Liver (tissue), 9 donors: ENCODE data around the gene LILRB5. TPM values are rescaled to one million over a fixed set of nuclear protein-coding genes. Genes with fewer than 3 reads are reported as not detected.

ENCODE experiments used
- DNase-seq: peaks from one replicate; pipeline ENCODE4 v3.0.0-alpha.2; 2017; ENCODE audit warnings: low spot score
- H3K27ac ChIP-seq, 2 donors: one replicate each; pipeline ENCODE4 v1.7.0; 2013; ENCODE audit warnings: inconsistent platforms in 2 of 2, low read length in 2 of 2, control low read depth in 1 of 2, low read depth in 1 of 2, mild to moderate bottlenecking in 1 of 2
- H3K27me3 ChIP-seq, 4 donors: one replicate each; pipeline versions ENCODE4 v1.6.1 to v1.7.0; 2013; ENCODE audit warnings: low read length in 3 of 4, inconsistent platforms in 1 of 4, mild to moderate bottlenecking in 1 of 4, moderate library complexity in 1 of 4; ENCODE audit not compliant: control insufficient read depth in 4 of 4, insufficient read depth in 4 of 4
- H3K36me3 ChIP-seq, 4 donors: one replicate each; pipeline versions ENCODE4 v1.6.1 to v1.7.0; 2013; ENCODE audit warnings: low read length in 3 of 4, mild to moderate bottlenecking in 3 of 4, low read depth in 1 of 4, moderate library complexity in 1 of 4; ENCODE audit not compliant: control insufficient read depth in 4 of 4, insufficient read depth in 3 of 4
- H3K4me1 ChIP-seq, 4 donors: one replicate each; pipeline versions ENCODE4 v1.6.1 to v1.7.0; 2013; ENCODE audit warnings: low read length in 3 of 4, mild to moderate bottlenecking in 3 of 4, moderate library complexity in 1 of 4; ENCODE audit not compliant: control insufficient read depth in 4 of 4, insufficient read depth in 4 of 4
- H3K4me3 ChIP-seq, 3 donors: one replicate each; pipeline versions ENCODE4 v1.6.1 to v1.7.0; 2013; ENCODE audit warnings: low read length in 3 of 3, control low read depth in 1 of 3, low read depth in 1 of 3, mild to moderate bottlenecking in 1 of 3
- H3K9ac ChIP-seq, 2 donors: one replicate each; pipeline ENCODE4 v1.7.0; 2013; ENCODE audit warnings: low read length in 2 of 2, mild to moderate bottlenecking in 2 of 2, moderate library complexity in 2 of 2, control low read depth in 1 of 2, low read depth in 1 of 2
- H3K9me3 ChIP-seq, 4 donors: one replicate each; pipeline versions ENCODE4 v1.6.1 to v1.7.0; 2013; ENCODE audit warnings: low read length in 3 of 4; ENCODE audit not compliant: control insufficient read depth in 4 of 4
- EGR1 ChIP-seq, 2 donors: IDR thresholded peaks; 2 replicates each; pipeline ENCODE4 v1.6.1; 2016 to 2018; ENCODE audit warnings: antibody characterized with exemption in 2 of 2, low read depth in 2 of 2
- HNF4A ChIP-seq, 2 donors: conservative IDR thresholded peaks; 2 replicates each; pipeline ENCODE4 v1.6.1; 2016; ENCODE audit warnings: antibody characterized with exemption in 2 of 2, mild to moderate bottlenecking in 2 of 2
- HNF4G ChIP-seq: IDR thresholded peaks from 2 replicates; pipeline ENCODE4 v1.6.1; 2016; ENCODE audit warnings: antibody characterized with exemption
- RAD21 ChIP-seq, 2 donors: IDR thresholded peaks; 2 replicates each; pipeline ENCODE4 v1.6.1; 2016; ENCODE audit warnings: antibody characterized with exemption in 2 of 2, mild to moderate bottlenecking in 2 of 2
- SP1 ChIP-seq: IDR thresholded peaks from 2 replicates; pipeline ENCODE4 v1.6.1; 2018; ENCODE audit warnings: antibody characterized with exemption, mild to moderate bottlenecking
- TAF1 ChIP-seq: conservative IDR thresholded peaks from 2 replicates; pipeline ENCODE4 v1.6.1; 2016; ENCODE audit warnings: antibody characterized with exemption, mild to moderate bottlenecking
- YY1 ChIP-seq: IDR thresholded peaks from 2 replicates; pipeline ENCODE4 v1.6.1; 2016; ENCODE audit warnings: antibody characterized with exemption, mild to moderate bottlenecking
- WGBS: extraction: QIAGEN DNeasy Blood & Tissue Kit; methylation state at CpG from one replicate; pipeline ENCODE4 v1.1.7; 2013; 5-methylcytosine and 5-hydroxymethylcytosine counted together
- polyA plus RNA-seq, 2 donors: library from polyadenylated mRNA; stranded (reverse) in 1 of 2; unstranded in 1 of 2; fragments of 200-250 nt in 1 of 2; fragments of >200 nt in 1 of 2; fragmentation: Nextera tagmentation in 1 of 2; extraction: Ambion mirVana in 1 of 2; gene quantifications; one replicate each; pipeline versions ENCODE4 v1.2.1 to v1.2.3, GENCODE V29; 2013 to 2015
- total RNA-seq, 2 donors: library from RNA; depleted of rRNA; stranded (reverse); fragments of >200 nt; gene quantifications; one replicate each; pipeline ENCODE4 v1.2.3, GENCODE V29; 2014
- TF ChIP-seq, protein P1 (sequence below): IDR thresholded peaks from 2 replicates; pipeline ENCODE4 v1.6.1; 2016; ENCODE audit warnings: antibody characterized with exemption, mild to moderate bottlenecking
- TF ChIP-seq, protein P2 (sequence below): fragments of 150-350 bp; IDR thresholded peaks from 2 replicates; pipeline ENCODE4 v1.5.1; 2017; ENCODE audit warnings: improper control_type of control experiment, low read depth, low read length; ENCODE audit not compliant: missing input control
- donor health status: healthy.
- donor health status: healthy.
- donor health status: healthy.
- donor health status: healthy.
- donor health status: healthy.

The LILRB5 gene
- total and polyA plus RNA-seq, 4 donors: 5.1 to 10.8 (median 6.3) TPM

DNA sequence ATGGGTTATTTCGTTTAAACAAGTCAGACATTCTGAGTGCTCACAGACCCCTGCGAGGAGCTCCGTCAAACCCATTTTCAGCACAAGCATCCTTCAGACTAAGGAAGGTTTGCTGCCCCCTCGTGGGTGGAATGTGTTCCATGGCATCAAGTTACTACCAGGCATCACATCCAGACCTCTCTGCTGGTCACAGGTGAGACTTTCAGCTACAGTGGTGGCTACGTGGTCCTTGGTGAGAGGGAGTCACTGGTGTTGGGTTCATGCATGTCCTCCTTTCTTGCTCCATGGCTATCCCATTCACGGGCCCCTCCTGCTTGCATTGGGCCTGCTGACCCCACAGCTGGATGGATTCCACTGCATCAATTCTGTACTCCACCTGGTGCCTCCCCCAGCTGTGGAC, 9.1 kb upstream of the LILRB5 start:
- peaks cover 0 to 2% (median 0%) of the 10 kb centered on the region in 4 donors for H3K27me3 ChIP-seq
- WGBS: 5% methylated on average over 6 of the region's 6 CpGs
- no peaks in the 10 kb centered on the region for H3K36me3 ChIP-seq
- no peak overlapping the region for H3K9ac ChIP-seq
- TF ChIP-seq, protein P1, sequence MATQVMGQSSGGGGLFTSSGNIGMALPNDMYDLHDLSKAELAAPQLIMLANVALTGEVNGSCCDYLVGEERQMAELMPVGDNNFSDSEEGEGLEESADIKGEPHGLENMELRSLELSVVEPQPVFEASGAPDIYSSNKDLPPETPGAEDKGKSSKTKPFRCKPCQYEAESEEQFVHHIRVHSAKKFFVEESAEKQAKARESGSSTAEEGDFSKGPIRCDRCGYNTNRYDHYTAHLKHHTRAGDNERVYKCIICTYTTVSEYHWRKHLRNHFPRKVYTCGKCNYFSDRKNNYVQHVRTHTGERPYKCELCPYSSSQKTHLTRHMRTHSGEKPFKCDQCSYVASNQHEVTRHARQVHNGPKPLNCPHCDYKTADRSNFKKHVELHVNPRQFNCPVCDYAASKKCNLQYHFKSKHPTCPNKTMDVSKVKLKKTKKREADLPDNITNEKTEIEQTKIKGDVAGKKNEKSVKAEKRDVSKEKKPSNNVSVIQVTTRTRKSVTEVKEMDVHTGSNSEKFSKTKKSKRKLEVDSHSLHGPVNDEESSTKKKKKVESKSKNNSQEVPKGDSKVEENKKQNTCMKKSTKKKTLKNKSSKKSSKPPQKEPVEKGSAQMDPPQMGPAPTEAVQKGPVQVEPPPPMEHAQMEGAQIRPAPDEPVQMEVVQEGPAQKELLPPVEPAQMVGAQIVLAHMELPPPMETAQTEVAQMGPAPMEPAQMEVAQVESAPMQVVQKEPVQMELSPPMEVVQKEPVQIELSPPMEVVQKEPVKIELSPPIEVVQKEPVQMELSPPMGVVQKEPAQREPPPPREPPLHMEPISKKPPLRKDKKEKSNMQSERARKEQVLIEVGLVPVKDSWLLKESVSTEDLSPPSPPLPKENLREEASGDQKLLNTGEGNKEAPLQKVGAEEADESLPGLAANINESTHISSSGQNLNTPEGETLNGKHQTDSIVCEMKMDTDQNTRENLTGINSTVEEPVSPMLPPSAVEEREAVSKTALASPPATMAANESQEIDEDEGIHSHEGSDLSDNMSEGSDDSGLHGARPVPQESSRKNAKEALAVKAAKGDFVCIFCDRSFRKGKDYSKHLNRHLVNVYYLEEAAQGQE: no peak
- TF ChIP-seq YY1 (no peak), EGR1 (IDR thresholded peaks at IDR 0.05; ENCODE audit: low read depth in 2 of 2) (no peak), HNF4G (no peak), RAD21 (IDR thresholded peaks at IDR 0.05) (peak; percentile 32 to 72)
- TF ChIP-seq, protein P2, sequence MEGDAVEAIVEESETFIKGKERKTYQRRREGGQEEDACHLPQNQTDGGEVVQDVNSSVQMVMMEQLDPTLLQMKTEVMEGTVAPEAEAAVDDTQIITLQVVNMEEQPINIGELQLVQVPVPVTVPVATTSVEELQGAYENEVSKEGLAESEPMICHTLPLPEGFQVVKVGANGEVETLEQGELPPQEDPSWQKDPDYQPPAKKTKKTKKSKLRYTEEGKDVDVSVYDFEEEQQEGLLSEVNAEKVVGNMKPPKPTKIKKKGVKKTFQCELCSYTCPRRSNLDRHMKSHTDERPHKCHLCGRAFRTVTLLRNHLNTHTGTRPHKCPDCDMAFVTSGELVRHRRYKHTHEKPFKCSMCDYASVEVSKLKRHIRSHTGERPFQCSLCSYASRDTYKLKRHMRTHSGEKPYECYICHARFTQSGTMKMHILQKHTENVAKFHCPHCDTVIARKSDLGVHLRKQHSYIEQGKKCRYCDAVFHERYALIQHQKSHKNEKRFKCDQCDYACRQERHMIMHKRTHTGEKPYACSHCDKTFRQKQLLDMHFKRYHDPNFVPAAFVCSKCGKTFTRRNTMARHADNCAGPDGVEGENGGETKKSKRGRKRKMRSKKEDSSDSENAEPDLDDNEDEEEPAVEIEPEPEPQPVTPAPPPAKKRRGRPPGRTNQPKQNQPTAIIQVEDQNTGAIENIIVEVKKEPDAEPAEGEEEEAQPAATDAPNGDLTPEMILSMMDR: peak; percentile 71
- H3K27ac ChIP-seq: no peak overlapping the region
- DNase-seq: peak; percentile 70
- no peak overlapping the region for H3K4me3 ChIP-seq
- no peaks in the 10 kb centered on the region for H3K4me1 ChIP-seq
- H3K9me3 ChIP-seq: no peaks in the 10 kb centered on the region

DNA sequence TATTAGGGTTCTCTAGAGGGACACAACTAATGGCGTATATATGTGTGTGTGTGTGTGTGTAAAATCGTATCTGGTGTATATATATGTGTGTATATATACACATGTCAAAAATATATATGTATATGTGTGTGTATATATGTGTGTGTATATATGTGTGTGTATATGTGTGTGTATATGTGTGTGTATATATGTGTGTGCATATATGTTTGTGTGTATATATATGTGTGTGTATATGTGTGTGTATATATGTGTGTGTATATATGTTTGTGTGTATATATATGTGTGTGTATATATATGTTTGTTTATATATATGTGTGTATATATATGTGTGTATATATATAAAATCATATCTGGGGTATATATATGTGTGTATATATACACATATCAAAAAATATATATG, 5.4 kb upstream of the LILRB5 start:
- DNase-seq: no peak
- Histone ChIP-seq H3K27ac (no peak overlapping the region), H3K4me3 (no peak overlapping the region), H3K27me3 (peaks cover 0 to 2% (median 0%) of the 10 kb centered on the region in 4 donors), H3K4me1 (no peaks in the 10 kb centered on the region), H3K9me3 (no peaks in the 10 kb centered on the region), H3K36me3 (no peaks in the 10 kb centered on the region), H3K9ac (no peak overlapping the region)
- WGBS: 76% methylated on average over 2 of the region's 2 CpGs
- TF ChIP-seq SP1: no peak
- TF ChIP-seq, protein P1: no peak
- TF ChIP-seq TAF1: no peak
- TF ChIP-seq HNF4A (conservative IDR thresholded peaks at IDR 0.05): no peak
